HEK293T (cell line): ENCODE results near the gene OR2A25.

Experiments
- CTCF ChIA-PET: fragments of 350-600 bp; formaldehyde crosslinking; extraction: SDS; loops from one replicate; lab custom pipeline; 2021; ENCODE audit warnings: antibody characterized with exemption, inconsistent platforms; lab: Yijun Ruan, JAX
- POLR2A ChIA-PET: fragments of 350-600 bp; formaldehyde crosslinking; extraction: SDS; loops from one replicate; lab custom pipeline; 2020; ENCODE audit warnings: antibody characterized with exemption, inconsistent platforms; lab: Yijun Ruan, JAX
- DNase-seq: peaks from one replicate; pipeline ENCODE4 v3.0.0; 2012; ENCODE audit warnings: mixed read lengths; ENCODE audit errors: extremely low spot score
- ARNT ChIP-seq: fragments of 450-650 bp; IDR thresholded peaks from 2 replicates; pipeline ENCODE4 v1.6.1; 2017; ENCODE audit warnings: mild to moderate bottlenecking
- BHLHE40 ChIP-seq: fragments of 450-650 bp; IDR thresholded peaks from 2 replicates; pipeline ENCODE4 v1.6.1; 2016; ENCODE audit warnings: mild to moderate bottlenecking, moderate library complexity, borderline replicate concordance
- CTBP1 ChIP-seq: fragments of 450-650 bp; IDR thresholded peaks from 2 replicates; pipeline ENCODE4 v1.6.1; 2016; ENCODE audit warnings: borderline replicate concordance
- ELF4 ChIP-seq: fragments of 450-650 bp; IDR thresholded peaks from 2 replicates; pipeline ENCODE4 v1.6.1; 2017; ENCODE audit warnings: antibody characterized with exemption
- FOXA1 ChIP-seq: fragments of 450-650 bp; IDR thresholded peaks from 2 replicates; pipeline ENCODE4 v1.6.1; 2016; ENCODE audit warnings: mild to moderate bottlenecking
- FOXK2 ChIP-seq: fragments of 450-650 bp; IDR thresholded peaks from 2 replicates; pipeline ENCODE4 v1.6.1; 2016; ENCODE audit warnings: mild to moderate bottlenecking
- FOXM1 ChIP-seq: fragments of 450-650 bp; IDR thresholded peaks from 2 replicates; pipeline ENCODE4 v1.6.1; 2017; ENCODE audit warnings: mild to moderate bottlenecking, borderline replicate concordance
- HDGF ChIP-seq: fragments of 450-650 bp; IDR thresholded peaks from 2 replicates; pipeline ENCODE4 v1.6.1; 2017; ENCODE audit warnings: antibody characterized with exemption, borderline replicate concordance
- L3MBTL2 ChIP-seq: fragments of 450-650 bp; conservative IDR thresholded peaks from 2 replicates; pipeline ENCODE4 v1.6.1; 2016; ENCODE audit warnings: mild to moderate bottlenecking
- LEF1 ChIP-seq: fragments of 450-650 bp; IDR thresholded peaks from 2 replicates; pipeline ENCODE4 v1.6.1; 2017; ENCODE audit warnings: mild to moderate bottlenecking, borderline replicate concordance
- NFRKB ChIP-seq: fragments of 450-650 bp; IDR thresholded peaks from 2 replicates; pipeline ENCODE4 v1.6.1; 2016; ENCODE audit warnings: mild to moderate bottlenecking, moderate library complexity
- PKNOX1 ChIP-seq: fragments of 450-650 bp; IDR thresholded peaks from 2 replicates; pipeline ENCODE4 v1.6.1; 2016
- SP1 ChIP-seq: fragments of 450-650 bp; IDR thresholded peaks from 2 replicates; pipeline ENCODE4 v1.6.1; 2017
- SUZ12 ChIP-seq: fragments of 450-650 bp; IDR thresholded peaks from 2 replicates; pipeline ENCODE4 v1.6.1; 2016; ENCODE audit warnings: mild to moderate bottlenecking
- TARDBP ChIP-seq: fragments of 450-650 bp; IDR thresholded peaks from 2 replicates; pipeline ENCODE4 v1.6.1; 2016
- ZNF384 ChIP-seq: fragments of 450-650 bp; IDR thresholded peaks from 2 replicates; pipeline ENCODE4 v1.6.1; 2016

The OR2A25 gene

GRCh38 chr7:144036302-144036885 lies 33.2 kb upstream of the OR2A25 start:
- POLR2A ChIA-PET, result no interaction called here
- CTCF ChIA-PET, result interaction anchor here (1.3 kb wide), 1 partner anchor 10 kb away, joined by 3 read pairs; no protein-coding TSS in a partner anchor
- no peak for DNase-seq
- no peak for TF ChIP-seq ELF4
- TF ChIP-seq FOXM1, result no peak
- no peak for TF ChIP-seq ARNT
- no peak for TF ChIP-seq SUZ12
- TF ChIP-seq BHLHE40, result no peak
- no peak for TF ChIP-seq CTBP1
- no peak for TF ChIP-seq TARDBP
- TF ChIP-seq SP1, result no peak
- TF ChIP-seq L3MBTL2, result no peak
- no peak for TF ChIP-seq HDGF
- no peak for TF ChIP-seq FOXK2
- no peak for TF ChIP-seq ZNF384
- TF ChIP-seq PKNOX1, result no peak
- no peak for TF ChIP-seq LEF1

- TF ChIP-seq L3MBTL2 (no peak), ZNF384 (no peak), PKNOX1 (no peak), FOXA1 (no peak), SUZ12 (no peak), CTBP1 (no peak), TARDBP (no peak), HDGF (no peak), BHLHE40 (no peak), ARNT (no peak), SP1 (no peak), NFRKB (no peak), ELF4 (no peak), FOXK2 (no peak), FOXM1 (no peak), LEF1 (no peak)
- POLR2A ChIA-PET, result no interaction called here
- CTCF ChIA-PET, result no interaction called here
- DNase-seq, result no peak
Observed at GRCh38 chr7:144037414-144038035, 32.1 kb upstream of the OR2A25 start.

- no peak for TF ChIP-seq TARDBP
- ChIA-PET POLR2A (no interaction called here), CTCF (no interaction called here)
- no peak for DNase-seq
Observed at GRCh38 chr7:144038887-144039286, 30.7 kb upstream of the OR2A25 start.

- TF ChIP-seq BHLHE40 (no peak), ELF4 (no peak), TARDBP (no peak), FOXK2 (no peak), L3MBTL2 (no peak), SP1 (no peak), NFRKB (no peak), FOXA1 (no peak), HDGF (no peak), FOXM1 (no peak), CTBP1 (no peak), LEF1 (no peak), ZNF384 (no peak), PKNOX1 (no peak), ARNT (no peak), SUZ12 (no peak)
- CTCF ChIA-PET, result no interaction called here
- no peak for DNase-seq
- POLR2A ChIA-PET, result no interaction called here
Observed at GRCh38 chr7:144048648-144049047, 21.0 kb upstream of the OR2A25 start, which contains the start of gene OR2A5. Gene OR2A5, plus strand, starts transcription at chr7:144048948. Its CDS starts 1,454 bp downstream, at chr7:144050402.

- no peak for DNase-seq
- TF ChIP-seq SUZ12, result no peak
- TF ChIP-seq ZNF384, result no peak
- TF ChIP-seq L3MBTL2, result no peak
- no peak for TF ChIP-seq LEF1
- TF ChIP-seq ELF4, result no peak
- no peak for TF ChIP-seq PKNOX1
- TF ChIP-seq FOXA1, result no peak
- no peak for TF ChIP-seq BHLHE40
- no peak for TF ChIP-seq FOXK2
- no peak for TF ChIP-seq ARNT
- TF ChIP-seq FOXM1, result no peak
- TF ChIP-seq HDGF, result no peak
- ChIA-PET CTCF (no interaction called here), POLR2A (no interaction called here)
Observed at GRCh38 chr7:144049491-144049890, 20.1 kb upstream of the OR2A25 start.
